H1 (cell line): Measurements from ENCODE around the gene PAIP1. TPM values are rescaled to one million over a fixed set of nuclear protein-coding genes. Genes with fewer than 3 reads are reported as not detected.
A peak's percentile ranks its signal among the peaks of the same experiment; 100 is the strongest.

ENCODE experiments used
- ASH2L ChIP-seq: fragments of 200-600, 300-600 bp; sonication (generic); IDR thresholded peaks from one replicate; pipeline ENCODE4 v1.7.1; 2017; ENCODE audit warnings: low read length
- CTBP2 ChIP-seq: IDR thresholded peaks from 2 replicates; pipeline ENCODE4 v1.7.0; 2011; ENCODE audit warnings: borderline replicate concordance, mild to moderate bottlenecking, moderate library complexity, mixed read lengths, low read length; ENCODE audit not compliant: insufficient read depth, insufficient read length
- CTCF ChIP-seq, 3 experiments: IDR thresholded peaks; 1 replicate in 2 of 3; 2 replicates in 1 of 3; pipeline versions ENCODE4 v1.5.1 to v1.6.1; 2011; ENCODE audit warnings: low read length in 3 of 3, mild to moderate bottlenecking in 3 of 3, inconsistent platforms in 2 of 3, low read depth in 1 of 3, moderate library complexity in 1 of 3; ENCODE audit not compliant: insufficient read depth in 1 of 3; ENCODE audit errors: control extremely low read depth in 1 of 3
- MAFK ChIP-seq: IDR thresholded peaks from 2 replicates; pipeline ENCODE4 v1.6.1; 2012; ENCODE audit warnings: low read depth, mild to moderate bottlenecking, improper control_type of control experiment, low read length
- NANOG ChIP-seq: IDR thresholded peaks from 2 replicates; pipeline ENCODE4 v1.6.1; 2011; ENCODE audit warnings: low read length, low read depth, mild to moderate bottlenecking, inconsistent platforms; ENCODE audit not compliant: insufficient read depth, poor library complexity, severe bottlenecking
- POLR2AphosphoS5 ChIP-seq: IDR thresholded peaks from 2 replicates; pipeline ENCODE4 v1.6.1; 2011; ENCODE audit warnings: low read depth, low read length
- RAD21 ChIP-seq, 2 experiments: IDR thresholded peaks in 1 of 2; conservative IDR thresholded peaks in 1 of 2; 2 replicates each; pipeline ENCODE4 v1.6.1; 2011; ENCODE audit warnings: low read depth in 2 of 2, low read length in 2 of 2, improper control_type of control experiment in 1 of 2, inconsistent platforms in 1 of 2, mild to moderate bottlenecking in 1 of 2, moderate library complexity in 1 of 2
- RFX5 ChIP-seq: IDR thresholded peaks from 2 replicates; pipeline ENCODE4 v1.6.1; 2011; ENCODE audit warnings: low read depth, low read length, improper control_type of control experiment, borderline replicate concordance
- RXRA ChIP-seq: IDR thresholded peaks from 2 replicates; pipeline ENCODE4 v1.6.1; 2011; ENCODE audit warnings: low read depth, mild to moderate bottlenecking, low read length, moderate library complexity; ENCODE audit not compliant: insufficient read depth
- SAP30 ChIP-seq: fragments of 300-600 bp; sonication (generic); IDR thresholded peaks from 2 replicates; pipeline ENCODE4 v1.7.1; 2012; ENCODE audit warnings: low read length, moderate library complexity, mild to moderate bottlenecking, inconsistent platforms; ENCODE audit not compliant: insufficient read depth, insufficient replicate concordance
- SIX5 ChIP-seq: IDR thresholded peaks from 2 replicates; pipeline ENCODE4 v1.6.1; 2011; ENCODE audit warnings: mild to moderate bottlenecking, low read depth, low read length
- SP1 ChIP-seq: IDR thresholded peaks from 2 replicates; pipeline ENCODE4 v1.6.1; 2011; ENCODE audit warnings: low read depth, low read length
- SRF ChIP-seq: IDR thresholded peaks from 2 replicates; pipeline ENCODE4 v1.6.1; 2011; ENCODE audit warnings: mild to moderate bottlenecking, low read depth, low read length, moderate library complexity
- TAF7 ChIP-seq: optimal IDR thresholded peaks from 2 replicates; pipeline ENCODE3; 2011; ENCODE audit warnings: low read depth, mild to moderate bottlenecking, inconsistent platforms, low read length, moderate library complexity, borderline replicate concordance
- USF2 ChIP-seq: IDR thresholded peaks from 2 replicates; pipeline ENCODE4 v1.6.1; 2011; ENCODE audit warnings: low read length, improper control_type of control experiment
- YY1 ChIP-seq: IDR thresholded peaks from 2 replicates; pipeline ENCODE4 v1.6.1; 2011; ENCODE audit warnings: low read depth, mild to moderate bottlenecking, low read length
- polyA plus RNA-seq, 7 experiments: library from polyadenylated mRNA; depleted of rRNA in 3 of 7; stranded (reverse) in 5 of 7; unstranded in 2 of 7; fragments of >200 nt in 5 of 7; fragments of 200-250 nt in 2 of 7; gene quantifications; 1 replicate in 5 of 7; 2 replicates in 1 of 7; 4 replicates in 1 of 7; pipeline versions ENCODE4 v1.2.1 to v1.2.3, GENCODE V29; 2011 to 2013; ENCODE audit warnings: missing spikeins in 2 of 7, mixed read lengths in 2 of 7
- total RNA-seq: library from RNA; stranded (reverse); fragmentation: NEBNext Ultra II Directional; extraction: Animal tissue kit (Norgen Biotek cat#: 25700); gene quantifications from 2 replicates; pipeline ENCODE4 v1.2.1, GENCODE V29; 2021

The PAIP1 gene
- total and polyA plus RNA-seq, 2 of the 8 experiments (the other 6 are each of a cell fraction or from before 2014, with no cell fraction given) = 62.9 to 89.5 TPM

- no peak for TF ChIP-seq SRF
- no peak for TF ChIP-seq CTCF (IDR thresholded peaks at IDR 0.05; ENCODE audit: control extremely low read depth in 1 of 3, insufficient read depth in 1 of 3, low read depth in 1 of 3, low read length in 3 of 3)
- TF ChIP-seq ASH2L = peak; percentile 95
- TF ChIP-seq TAF7 = peak; percentile 56
- TF ChIP-seq RAD21 (IDR thresholded peaks at IDR 0.05 in 1 of 2, conservative IDR thresholded peaks at IDR 0.05 in 1 of 2; ENCODE audit: low read depth in 2 of 2, low read length in 2 of 2) = no peak
- TF ChIP-seq YY1 = peak; percentile 82
- no peak for TF ChIP-seq USF2
- no peak for TF ChIP-seq CTBP2
- TF ChIP-seq RFX5 = no peak
- TF ChIP-seq NANOG = no peak
- no peak for TF ChIP-seq RXRA
- TF ChIP-seq MAFK = no peak
- peak; percentile 67 for TF ChIP-seq SP1
- TF ChIP-seq SIX5 = no peak
- TF ChIP-seq SAP30 = peak; percentile 72
- TF ChIP-seq POLR2AphosphoS5 = peak; percentile 88
These were observed 41.8 kb downstream of the PAIP1 start, which contains the start of gene C5orf34 (continued) for GRCh38 chr5:43514816-43515677.
